ENCODE measurements around the gene CIAO2B.
"Not testable (repeated sequence)": the region's sequence is repeated elsewhere in the genome, so short reads cannot be mapped to it uniquely, and the experiment has no call there.

CIAO2B gene

GRCh38 chr16:66903544-66904427 is 30.4 kb downstream of the CIAO2B start:
- DNase-seq (ENCODE audit: low read depth): no peak

DNA sequence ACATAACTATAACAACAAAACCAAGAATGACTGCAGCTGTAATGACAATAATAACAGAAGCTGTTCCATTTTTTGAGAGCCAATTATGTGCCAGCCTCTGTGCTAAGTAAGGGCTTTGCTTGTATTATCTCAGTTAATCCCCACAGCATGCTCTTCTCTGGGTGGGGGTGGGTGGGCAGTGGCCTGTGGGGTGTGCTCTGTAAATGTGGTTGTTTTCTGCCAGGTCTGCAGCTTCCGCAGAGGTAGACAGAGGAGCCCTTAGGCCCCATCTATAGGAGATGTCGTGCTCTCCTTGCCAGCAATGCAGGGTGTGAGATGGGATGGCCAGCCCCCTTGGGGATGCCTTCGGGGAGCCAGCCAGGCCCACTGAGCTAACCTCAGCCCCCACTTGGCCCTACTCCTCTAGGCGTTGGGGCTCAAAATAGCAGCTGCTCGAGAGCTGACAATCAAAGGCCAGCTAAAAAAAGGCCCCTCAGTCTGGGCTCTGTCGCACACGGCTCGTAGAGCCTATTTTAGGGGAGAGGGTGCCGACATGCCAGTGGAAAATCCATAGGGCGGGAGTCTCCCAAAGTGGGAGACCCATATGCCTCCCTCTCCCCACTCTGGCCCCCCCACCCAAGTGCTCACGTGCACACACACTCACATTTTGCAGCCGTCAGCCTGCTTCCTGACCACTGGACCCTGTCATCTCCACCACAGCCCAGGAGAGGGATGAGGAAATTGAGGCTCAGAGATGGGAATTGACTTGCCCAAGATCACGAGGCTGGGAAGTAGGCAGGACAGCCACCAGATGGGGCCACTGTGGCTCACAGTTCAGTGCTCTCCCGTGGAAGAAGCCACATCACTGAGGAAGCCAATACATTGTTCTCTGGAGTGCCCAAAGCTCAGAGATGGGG is 31.3 kb downstream of the CIAO2B start:
- no peak for DNase-seq (ENCODE audit: low read depth)

DNA sequence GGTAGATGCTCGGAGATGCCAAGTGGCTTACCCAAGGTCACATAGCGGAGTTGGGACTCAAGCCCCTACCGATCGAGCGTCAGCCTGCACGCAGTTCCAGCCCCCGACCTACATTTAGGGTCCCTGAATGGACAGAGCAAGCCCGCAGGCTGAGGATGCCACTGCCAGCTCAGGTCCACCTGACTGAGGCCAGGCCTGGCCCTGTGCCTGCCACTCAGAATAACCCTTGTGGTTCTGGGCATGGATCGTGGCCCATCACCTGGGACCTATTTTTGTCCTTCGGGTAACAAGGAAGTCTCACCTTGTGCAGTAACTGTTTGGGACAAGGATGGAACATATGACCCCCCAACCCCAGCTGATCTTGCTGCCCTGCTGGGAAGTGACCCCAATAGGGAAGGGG is 32.6 kb downstream of the CIAO2B start:
- no peak for DNase-seq (ENCODE audit: low read depth)

DNA sequence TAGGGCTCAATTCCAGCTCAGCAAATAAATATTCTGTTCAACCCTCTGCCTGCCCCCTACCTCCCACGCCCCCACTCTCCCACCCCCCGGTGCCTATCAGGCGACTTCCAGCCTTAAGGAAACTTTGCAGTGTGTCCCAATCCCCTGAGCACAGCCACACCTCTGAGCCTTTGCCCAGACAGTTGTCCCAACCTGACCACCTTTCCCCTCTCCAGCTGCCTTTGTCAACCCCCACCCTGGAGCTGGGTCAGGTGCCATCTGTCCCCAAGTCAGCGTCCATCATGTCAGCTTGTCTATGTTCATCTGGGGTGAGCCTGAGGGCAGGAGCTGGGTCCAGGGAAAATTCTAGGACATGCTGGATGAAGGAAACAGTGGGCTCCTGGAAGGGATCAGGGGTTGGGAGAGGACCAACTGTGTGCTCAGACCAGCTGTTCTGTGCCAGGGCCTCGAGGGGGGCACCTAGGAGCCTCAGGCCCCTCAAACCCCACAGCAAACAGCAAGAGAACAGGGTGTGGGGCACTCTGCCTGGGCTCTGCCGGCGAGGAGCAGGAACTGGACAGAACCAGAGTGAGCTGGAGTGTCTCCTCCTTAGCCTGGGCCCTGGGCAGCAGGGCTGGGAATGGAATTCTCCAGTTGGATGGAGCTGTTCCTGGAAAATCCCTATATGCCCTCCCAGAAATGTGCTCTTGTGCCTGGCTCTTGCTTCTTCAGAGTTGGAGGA is 33.3 kb downstream of the CIAO2B start:
- DNase-seq (ENCODE audit: low read depth): no peak

GRCh38 chr16:66899945-66900710 is 34.1 kb downstream of the CIAO2B start:
- DNase-seq (ENCODE audit: low read depth): no peak

- no peak for DNase-seq (ENCODE audit: low read depth)
These were observed 34.8 kb downstream of the CIAO2B start for GRCh38 chr16:66899310-66899944.

GRCh38 chr16:66898933-66899309 is 35.3 kb downstream of the CIAO2B start:
- no peak for DNase-seq (ENCODE audit: low read depth)

DNA sequence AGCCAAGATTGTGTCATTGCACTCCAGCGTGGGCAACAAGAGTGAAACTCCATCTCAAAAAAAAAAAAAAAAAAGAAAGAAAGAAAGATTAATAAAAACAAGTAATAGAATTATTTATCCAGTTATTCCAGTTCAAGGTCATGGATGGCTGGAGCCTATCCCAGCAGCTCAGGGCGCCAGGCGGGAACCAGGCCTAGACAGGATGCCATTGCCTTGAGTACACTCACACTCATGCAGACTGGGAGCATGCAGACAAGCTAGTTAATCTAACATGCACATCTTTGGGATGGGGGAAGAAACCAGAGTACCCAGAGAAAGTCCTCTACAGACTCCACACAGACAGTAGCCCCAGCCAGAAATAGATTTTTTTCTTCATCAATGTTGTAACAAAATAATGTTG is 36.0 kb downstream of the CIAO2B start:
- no peak for DNase-seq (ENCODE audit: low read depth)

DNA sequence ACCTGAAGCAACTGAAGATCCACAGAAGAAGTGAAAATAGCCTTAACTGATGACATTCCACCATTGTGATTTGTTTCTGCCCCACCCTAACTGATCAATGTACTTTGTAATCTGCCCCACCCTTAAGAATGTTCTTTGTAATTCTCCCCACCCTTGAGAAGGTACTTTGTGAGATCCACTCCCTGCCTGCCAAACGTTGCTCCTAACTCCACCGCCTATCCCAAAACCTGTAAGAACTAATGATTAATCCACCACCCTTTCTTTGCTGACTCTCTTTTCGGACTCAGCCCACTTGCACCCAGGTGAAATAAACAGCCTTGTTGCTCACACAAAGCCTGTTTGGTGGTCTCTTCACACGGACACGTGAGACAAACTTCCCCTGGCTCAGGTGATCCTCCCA is 37.5 kb downstream of the CIAO2B start:
- not testable (repeated sequence) for DNase-seq (ENCODE audit: low read depth)

- no peak for DNase-seq (ENCODE audit: low read depth)
These were observed 38.2 kb downstream of the CIAO2B start for GRCh38 chr16:66895999-66896398.

GRCh38 chr16:66895689-66895979 is 38.6 kb downstream of the CIAO2B start:
- DNase-seq (ENCODE audit: low read depth): no peak

- DNase-seq (ENCODE audit: low read depth): no peak
These were observed 39.1 kb downstream of the CIAO2B start for GRCh38 chr16:66894948-66895688.

DNA sequence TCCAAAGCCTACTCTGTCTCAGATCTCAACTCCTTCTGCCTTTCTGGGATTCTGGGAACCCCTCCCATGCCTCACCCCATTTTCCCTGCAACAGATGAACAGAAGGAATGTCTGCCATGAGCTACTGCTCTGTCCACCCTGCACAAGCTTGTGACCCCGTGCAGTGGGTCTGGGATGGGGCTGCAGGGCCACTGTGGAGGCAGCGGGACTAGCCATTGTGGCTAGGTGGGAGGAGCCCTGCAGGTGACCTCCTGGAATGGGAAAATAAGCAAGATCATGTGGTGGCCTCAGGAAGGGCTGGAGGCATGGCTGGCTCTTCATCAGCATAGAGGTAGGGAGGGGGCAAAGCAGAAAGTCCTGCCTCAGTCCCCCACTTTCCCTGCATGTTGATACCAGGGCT is 40.1 kb downstream of the CIAO2B start:
- DNase-seq (ENCODE audit: low read depth): no peak

- no peak for DNase-seq (ENCODE audit: low read depth)
These were observed 42.4 kb downstream of the CIAO2B start for GRCh38 chr16:66891797-66892196.

GRCh38 chr16:66891360-66891759 is 42.8 kb downstream of the CIAO2B start:
- no peak for DNase-seq (ENCODE audit: low read depth)

DNA sequence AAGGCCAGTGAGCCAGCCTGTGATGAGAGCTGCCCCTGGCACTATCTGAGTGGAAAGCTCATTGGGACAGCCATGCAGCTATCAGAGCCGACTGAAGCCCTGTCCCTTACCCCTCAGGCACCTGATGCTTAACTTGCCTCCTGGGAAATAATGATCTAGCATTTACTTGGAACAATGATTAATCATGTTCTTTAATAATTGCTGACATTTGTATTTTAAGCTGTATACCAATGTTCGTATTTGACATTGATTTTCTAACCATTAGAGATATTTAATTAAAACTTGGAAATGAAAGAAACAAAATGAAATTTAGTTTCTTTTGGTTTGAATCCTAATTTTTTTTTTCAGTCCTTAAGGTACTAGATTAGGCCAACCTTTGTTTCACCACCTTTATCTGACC is 43.4 kb downstream of the CIAO2B start:
- DNase-seq (ENCODE audit: low read depth): no peak

GRCh38 chr16:66889622-66890021 is 44.6 kb downstream of the CIAO2B start:
- DNase-seq (ENCODE audit: low read depth): no peak

- DNase-seq (ENCODE audit: low read depth): no peak
These were observed 45.3 kb downstream of the CIAO2B start for GRCh38 chr16:66888647-66889615.

GRCh38 chr16:66886914-66887313 is 47.3 kb downstream of the CIAO2B start:
- DNase-seq (ENCODE audit: low read depth): no peak

Measured in activated gamma-delta T cell treated with anti-CD3 and anti-CD28 coated beads, Interleukin-2, amount 50 U/mL, for 16 hours (primary cell).